Pulmonary artery endothelial cell (primary cell): ENCODE measurements around the gene NPIPB6. TPM values are rescaled to one million over a fixed set of nuclear protein-coding genes. Genes with fewer than 3 reads are reported as not detected.

Experiments used
- DNase-seq: peaks from one replicate; pipeline ENCODE4 v3.0.0-alpha.2; 2011; ENCODE audit warnings: low read depth, low spot score
- total RNA-seq: library from RNA; depleted of rRNA; stranded (reverse); fragments of >200 nt; gene quantifications from 2 replicates; pipeline ENCODE4 v1.2.3, GENCODE V29; 2014

NPIPB6 gene
- total RNA-seq, 1 donor from 2014 or later: not detected

DNA sequence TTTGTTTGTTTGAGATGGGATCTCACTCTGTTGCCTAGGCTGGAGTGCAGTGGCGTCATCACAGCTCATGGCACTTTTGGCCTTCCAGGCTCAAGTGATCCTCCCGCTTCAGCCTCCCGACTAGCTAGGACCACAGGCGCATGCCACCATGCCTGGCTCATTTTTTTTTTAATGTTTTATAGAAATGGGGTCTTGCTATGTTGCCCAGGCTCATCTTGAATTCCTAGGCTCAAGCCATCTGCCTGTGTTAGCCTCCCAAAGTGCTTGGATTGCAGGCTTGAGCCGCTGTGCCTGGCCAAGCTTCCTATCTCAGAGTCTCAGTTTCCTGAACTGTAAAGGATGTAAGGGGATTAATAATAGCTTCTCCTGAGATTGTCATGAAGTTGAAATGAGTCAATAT is 63.0 kb downstream of the NPIPB6 start:
- no peak for DNase-seq

DNA sequence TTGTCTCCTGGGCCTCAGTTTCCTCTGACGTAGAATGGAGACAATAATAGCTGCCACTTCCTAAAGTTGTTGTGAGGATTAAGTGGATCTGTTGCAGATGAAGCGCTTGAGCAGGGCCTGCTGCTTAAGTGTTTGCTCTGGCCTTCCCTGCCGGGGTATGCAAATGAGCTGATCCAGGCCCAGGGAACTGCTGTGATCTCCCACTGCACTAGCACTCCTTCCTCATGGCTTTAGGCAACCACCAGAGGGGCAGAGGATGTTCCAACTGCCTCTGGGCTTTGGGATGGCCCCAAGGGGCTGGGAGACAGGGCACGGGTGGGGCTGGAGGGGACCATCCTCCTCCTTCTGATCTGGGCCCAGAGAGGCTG is 64.8 kb downstream of the NPIPB6 start:
- no peak for DNase-seq

DNA sequence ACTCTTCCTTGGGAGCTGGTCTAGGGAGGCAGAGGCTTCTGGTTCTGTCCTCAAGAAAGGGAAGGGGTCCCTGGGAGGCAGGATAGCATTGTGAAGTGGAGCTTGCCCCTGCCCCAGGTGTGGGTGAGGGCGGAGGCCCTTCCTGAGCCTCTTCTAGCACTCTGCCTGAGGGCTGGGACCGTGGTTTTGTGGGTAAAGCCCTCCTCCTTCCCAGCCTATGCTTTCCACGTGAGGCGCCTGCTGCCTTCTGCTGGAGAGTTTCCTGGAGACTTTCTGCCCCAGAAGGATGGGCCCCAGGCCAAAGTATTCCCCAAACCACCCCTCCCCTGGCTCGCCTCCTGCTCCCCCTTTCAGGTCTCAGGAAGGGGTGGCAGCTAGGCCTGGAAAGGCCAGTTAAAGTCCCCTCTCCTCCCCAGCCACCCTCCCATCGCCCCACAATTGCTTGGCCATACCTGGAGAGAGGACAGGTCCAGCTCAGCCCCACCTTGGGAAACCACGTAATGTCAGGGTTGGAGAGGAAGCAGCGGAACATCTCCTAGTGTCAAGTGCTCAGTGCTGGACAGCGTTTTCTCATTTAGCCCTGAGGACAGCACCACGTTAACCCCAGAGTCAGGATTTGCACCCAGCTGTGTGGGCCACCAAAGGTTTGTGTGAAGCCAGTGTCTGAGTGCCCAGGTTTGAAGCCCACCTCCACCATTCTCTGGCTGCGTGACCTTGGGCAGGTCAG is 65.4 kb downstream of the NPIPB6 start:
- no peak for DNase-seq

DNA sequence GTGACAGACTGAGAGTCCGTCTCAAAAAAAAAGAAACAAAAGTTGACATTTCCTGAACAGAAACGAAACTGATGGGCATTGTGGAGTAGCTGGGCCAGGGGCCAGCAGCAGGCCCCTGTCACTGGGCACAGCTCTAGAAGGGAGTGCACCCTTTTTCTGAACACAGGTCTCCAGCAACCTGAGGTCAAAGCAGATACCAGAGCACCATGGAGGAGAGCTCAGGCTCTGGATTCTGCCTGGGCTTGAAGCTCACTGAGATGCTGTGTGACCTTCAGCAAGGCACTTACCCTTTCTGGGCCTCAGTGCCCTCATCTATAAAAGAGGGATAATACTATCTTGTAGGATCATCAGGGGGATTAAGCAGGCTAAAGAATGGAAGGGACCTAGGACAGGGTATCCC is 66.0 kb downstream of the NPIPB6 start:
- DNase-seq: no peak

DNA sequence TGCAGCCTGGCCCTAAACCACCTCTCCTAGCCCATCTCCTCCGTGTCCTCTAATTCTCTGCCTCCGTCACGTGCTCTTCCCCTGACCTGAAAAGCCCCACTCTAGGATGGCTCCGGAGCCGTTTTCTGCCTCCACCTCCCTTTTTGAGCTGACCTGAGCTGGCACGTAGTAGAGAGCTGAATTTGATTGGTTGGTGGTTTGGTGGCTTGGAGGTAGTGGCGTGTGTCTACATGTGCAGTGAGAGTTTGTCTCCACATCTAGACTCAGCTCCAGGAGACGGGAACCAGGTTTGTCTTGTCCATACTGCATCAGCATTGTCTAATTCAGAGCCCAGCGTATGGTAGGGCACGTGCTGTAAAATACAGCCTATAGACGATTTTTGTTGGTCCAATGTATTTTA is 68.0 kb downstream of the NPIPB6 start:
- no peak for DNase-seq

DNA sequence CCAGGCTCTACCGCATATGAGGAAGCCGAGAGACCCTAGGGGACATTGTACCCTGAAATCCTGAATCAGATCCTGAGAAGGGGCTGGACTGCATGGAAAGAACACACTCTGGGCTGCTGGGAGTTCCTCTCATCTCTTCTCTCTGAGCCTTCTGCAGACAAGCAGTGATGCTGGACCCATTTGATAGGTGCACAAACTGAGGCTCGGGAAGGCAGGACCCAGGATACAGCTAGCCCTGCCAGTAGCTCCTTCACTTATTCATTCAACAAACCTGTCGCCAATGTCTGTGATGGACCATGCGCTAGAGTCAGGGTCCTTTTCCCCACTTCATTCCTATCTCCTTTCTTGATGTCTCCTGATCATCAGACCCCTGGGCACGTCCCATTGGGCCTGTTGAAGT is 69.1 kb downstream of the NPIPB6 start:
- DNase-seq: no peak

DNA sequence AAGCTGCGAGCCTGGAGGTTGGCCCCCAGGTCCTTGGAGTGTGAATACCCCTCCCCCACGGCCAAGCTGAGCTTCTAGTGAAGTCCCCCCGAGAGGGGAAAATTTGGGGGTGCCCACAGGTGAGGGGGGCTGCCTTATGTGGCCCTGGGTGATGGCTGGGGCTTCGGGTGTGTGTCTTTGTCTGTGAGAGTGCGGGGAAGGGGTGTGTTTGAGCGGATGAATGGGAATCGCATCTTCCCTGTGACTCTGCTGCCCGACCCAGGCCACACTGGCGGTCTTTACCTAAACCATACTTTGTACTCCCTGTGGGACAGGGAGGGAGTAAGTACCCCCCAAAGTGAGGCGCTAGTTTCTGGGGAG is 69.7 kb downstream of the NPIPB6 start:
- DNase-seq: no peak

DNA sequence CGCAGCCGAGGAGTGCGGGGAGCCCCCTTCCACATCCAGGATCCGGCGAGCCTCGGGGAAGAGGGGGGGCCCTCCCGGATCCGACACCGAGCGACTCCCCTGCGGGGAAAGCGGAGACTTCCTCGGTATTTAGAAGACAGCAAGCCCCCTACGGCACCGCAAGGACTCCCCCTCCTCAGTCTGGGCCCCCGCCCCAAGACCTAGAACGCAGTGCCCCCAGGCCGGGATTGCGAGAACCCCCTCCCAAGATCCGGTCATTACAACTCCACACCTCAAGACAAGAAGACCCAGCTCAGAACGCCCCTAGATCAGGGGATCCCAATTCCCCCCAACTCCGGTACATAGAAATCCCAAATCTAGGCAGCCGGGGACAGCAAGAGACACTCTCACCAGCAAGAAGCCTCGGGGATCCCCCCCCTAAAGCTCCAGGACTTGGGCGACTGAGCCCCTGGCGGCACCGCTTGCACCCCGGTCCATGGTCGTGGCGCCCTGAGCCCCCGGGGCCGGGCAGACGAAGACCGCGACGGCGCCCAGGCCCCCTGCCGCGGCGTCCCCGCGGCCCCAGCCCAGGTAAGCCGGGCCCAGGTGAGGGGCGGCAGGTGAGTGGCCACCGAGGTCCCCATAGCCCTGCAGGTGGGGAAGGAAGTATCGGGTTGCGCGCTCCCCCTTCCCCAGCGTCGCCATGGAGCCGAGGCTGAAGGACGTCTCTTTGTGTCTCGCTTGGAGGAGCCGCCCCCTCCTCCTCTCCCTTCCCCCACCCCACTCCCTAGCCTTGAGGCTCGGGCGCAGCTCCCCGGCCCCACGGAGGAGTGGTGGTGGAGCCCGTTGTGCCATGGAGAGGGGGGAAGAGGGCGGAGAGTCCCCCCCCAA is 70.3 kb downstream of the NPIPB6 start:
- no peak for DNase-seq

Other genes with a start within 250 kb of the NPIPB6 start
- 76.8 and 106 TPM in 2 replicates for gene XPO6, start 151.5 kb downstream of the NPIPB6 start, total RNA-seq
- 0.04 and 0.07 TPM in 2 replicates for gene SBK1, start 71.0 kb downstream of the NPIPB6 start, total RNA-seq
- gene EIF3CL, start 40.3 kb upstream of the NPIPB6 start, total RNA-seq: 63.3 and 147 TPM in 2 replicates
- not detected in 2 replicates for gene NPIPB7, start 108.8 kb upstream of the NPIPB6 start, total RNA-seq
- 12.7 and 19.4 TPM in 2 replicates for gene CLN3, start 128.6 kb upstream of the NPIPB6 start, total RNA-seq
- not detected in 2 replicates for gene APOBR, start 131.1 kb upstream of the NPIPB6 start, total RNA-seq
- gene IL27, start 143.3 kb upstream of the NPIPB6 start, total RNA-seq: not detected in 2 replicates
- 2.5 and 11.4 TPM in 2 replicates for gene NUPR1, start 175.5 kb upstream of the NPIPB6 start, total RNA-seq
- 8.3 and 8.9 TPM in 2 replicates for gene SGF29, start 190.4 kb upstream of the NPIPB6 start, total RNA-seq
- gene SULT1A2, start 233.5 kb upstream of the NPIPB6 start, total RNA-seq: 0.07 TPM in 1 of 2 replicates, not detected in the other
- 13.1 and 17.3 TPM in 2 replicates for gene SULT1A1, start 246.5 kb upstream of the NPIPB6 start, total RNA-seq